Measurements from ENCODE around the gene TRPM4. TPM values are rescaled to one million over a fixed set of nuclear protein-coding genes. Genes with fewer than 3 reads are reported as not detected.

Gene TRPM4
- polyA plus RNA-seq, 1 of the 3 experiments (the other 2 are of a cell fraction) = 20.6 TPM

DNA sequence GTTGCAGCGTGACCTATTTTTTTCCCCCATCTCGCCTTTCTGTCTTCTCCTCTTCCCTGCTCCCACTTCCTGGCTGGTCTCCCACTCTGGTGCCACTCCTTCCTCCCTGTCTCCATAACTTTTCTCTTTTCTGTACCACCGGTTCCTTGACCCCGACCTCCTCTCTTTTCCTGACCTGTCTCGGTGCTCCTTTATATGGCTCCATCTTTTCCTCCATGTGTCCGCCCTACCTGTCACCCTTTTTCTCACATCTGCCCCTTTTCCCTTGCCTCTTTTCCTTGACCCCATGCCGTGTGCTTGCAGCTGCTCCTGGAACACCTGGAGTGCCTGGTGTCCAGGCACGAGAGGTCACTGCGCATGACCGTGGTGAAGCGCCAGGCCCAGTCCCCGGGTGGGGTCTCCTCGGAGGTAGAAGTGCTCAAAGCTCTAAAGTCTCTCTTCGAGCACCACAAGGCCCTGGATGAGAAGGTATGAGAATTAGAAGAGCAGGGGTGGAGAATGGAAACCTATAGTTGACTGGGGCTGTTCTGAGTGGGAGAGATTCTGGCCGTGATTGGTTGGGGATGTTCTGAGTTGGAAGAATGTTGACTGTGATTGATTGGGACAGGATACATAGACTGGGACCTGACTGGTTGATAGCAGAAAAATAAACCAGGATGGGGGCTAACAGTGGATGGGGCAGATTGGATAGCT, 28.9 kb upstream of the TRPM4 start:
- TF ChIP-seq ELF1 (IDR thresholded peaks at IDR 0.05) (no peak), EP300 (IDR thresholded peaks at IDR 0.05; ENCODE audit: borderline replicate concordance in 1 of 2, low read depth in 1 of 2, low read length in 1 of 2) (no peak), FOXJ3 (CRISPR knock-in tag; IDR thresholded peaks at IDR 0.05) (no peak), TAF1 (IDR thresholded peaks at IDR 0.05; ENCODE audit: borderline replicate concordance, low read depth, low read length) (no peak), SIN3A (IDR thresholded peaks at IDR 0.05; ENCODE audit: borderline replicate concordance, low read depth, low read length) (no peak), RXRA (IDR thresholded peaks at IDR 0.05; ENCODE audit: borderline replicate concordance, low read depth) (no peak), GABPA (IDR thresholded peaks at IDR 0.05; ENCODE audit: low read depth) (no peak), JUND (IDR thresholded peaks at IDR 0.05) (no peak), FOSL2 (IDR thresholded peaks at IDR 0.05; ENCODE audit: borderline replicate concordance, low read depth) (no peak), CHD2 (IDR thresholded peaks at IDR 0.05; ENCODE audit: low read length, partially characterized antibody) (no peak), SMC3 (IDR thresholded peaks at IDR 0.05; ENCODE audit: low read depth, low read length) (no peak), TCF12 (IDR thresholded peaks at IDR 0.05) (no peak)
- TF ChIP-seq, protein P1, sequence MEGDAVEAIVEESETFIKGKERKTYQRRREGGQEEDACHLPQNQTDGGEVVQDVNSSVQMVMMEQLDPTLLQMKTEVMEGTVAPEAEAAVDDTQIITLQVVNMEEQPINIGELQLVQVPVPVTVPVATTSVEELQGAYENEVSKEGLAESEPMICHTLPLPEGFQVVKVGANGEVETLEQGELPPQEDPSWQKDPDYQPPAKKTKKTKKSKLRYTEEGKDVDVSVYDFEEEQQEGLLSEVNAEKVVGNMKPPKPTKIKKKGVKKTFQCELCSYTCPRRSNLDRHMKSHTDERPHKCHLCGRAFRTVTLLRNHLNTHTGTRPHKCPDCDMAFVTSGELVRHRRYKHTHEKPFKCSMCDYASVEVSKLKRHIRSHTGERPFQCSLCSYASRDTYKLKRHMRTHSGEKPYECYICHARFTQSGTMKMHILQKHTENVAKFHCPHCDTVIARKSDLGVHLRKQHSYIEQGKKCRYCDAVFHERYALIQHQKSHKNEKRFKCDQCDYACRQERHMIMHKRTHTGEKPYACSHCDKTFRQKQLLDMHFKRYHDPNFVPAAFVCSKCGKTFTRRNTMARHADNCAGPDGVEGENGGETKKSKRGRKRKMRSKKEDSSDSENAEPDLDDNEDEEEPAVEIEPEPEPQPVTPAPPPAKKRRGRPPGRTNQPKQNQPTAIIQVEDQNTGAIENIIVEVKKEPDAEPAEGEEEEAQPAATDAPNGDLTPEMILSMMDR (IDR thresholded peaks at IDR 0.05) = no peak
- TF ChIP-seq, protein P2, sequence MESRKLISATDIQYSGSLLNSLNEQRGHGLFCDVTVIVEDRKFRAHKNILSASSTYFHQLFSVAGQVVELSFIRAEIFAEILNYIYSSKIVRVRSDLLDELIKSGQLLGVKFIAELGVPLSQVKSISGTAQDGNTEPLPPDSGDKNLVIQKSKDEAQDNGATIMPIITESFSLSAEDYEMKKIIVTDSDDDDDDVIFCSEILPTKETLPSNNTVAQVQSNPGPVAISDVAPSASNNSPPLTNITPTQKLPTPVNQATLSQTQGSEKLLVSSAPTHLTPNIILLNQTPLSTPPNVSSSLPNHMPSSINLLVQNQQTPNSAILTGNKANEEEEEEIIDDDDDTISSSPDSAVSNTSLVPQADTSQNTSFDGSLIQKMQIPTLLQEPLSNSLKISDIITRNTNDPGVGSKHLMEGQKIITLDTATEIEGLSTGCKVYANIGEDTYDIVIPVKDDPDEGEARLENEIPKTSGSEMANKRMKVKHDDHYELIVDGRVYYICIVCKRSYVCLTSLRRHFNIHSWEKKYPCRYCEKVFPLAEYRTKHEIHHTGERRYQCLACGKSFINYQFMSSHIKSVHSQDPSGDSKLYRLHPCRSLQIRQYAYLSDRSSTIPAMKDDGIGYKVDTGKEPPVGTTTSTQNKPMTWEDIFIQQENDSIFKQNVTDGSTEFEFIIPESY (IDR thresholded peaks at IDR 0.05; ENCODE audit: borderline replicate concordance, low read depth) = no peak
- TF ChIP-seq, protein P3, sequence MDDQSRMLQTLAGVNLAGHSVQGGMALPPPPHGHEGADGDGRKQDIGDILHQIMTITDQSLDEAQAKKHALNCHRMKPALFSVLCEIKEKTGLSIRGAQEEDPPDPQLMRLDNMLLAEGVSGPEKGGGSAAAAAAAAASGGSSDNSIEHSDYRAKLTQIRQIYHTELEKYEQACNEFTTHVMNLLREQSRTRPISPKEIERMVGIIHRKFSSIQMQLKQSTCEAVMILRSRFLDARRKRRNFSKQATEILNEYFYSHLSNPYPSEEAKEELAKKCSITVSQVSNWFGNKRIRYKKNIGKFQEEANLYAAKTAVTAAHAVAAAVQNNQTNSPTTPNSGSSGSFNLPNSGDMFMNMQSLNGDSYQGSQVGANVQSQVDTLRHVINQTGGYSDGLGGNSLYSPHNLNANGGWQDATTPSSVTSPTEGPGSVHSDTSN (IDR thresholded peaks at IDR 0.05) = no peak
- TF ChIP-seq, protein P4, sequence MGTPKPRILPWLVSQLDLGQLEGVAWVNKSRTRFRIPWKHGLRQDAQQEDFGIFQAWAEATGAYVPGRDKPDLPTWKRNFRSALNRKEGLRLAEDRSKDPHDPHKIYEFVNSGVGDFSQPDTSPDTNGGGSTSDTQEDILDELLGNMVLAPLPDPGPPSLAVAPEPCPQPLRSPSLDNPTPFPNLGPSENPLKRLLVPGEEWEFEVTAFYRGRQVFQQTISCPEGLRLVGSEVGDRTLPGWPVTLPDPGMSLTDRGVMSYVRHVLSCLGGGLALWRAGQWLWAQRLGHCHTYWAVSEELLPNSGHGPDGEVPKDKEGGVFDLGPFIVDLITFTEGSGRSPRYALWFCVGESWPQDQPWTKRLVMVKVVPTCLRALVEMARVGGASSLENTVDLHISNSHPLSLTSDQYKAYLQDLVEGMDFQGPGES (IDR thresholded peaks at IDR 0.05; ENCODE audit: low read depth, low read length) = no peak
- H4K20me1 ChIP-seq (ENCODE audit: insufficient read depth) = no peaks in the 10 kb centered on the region
- peak overlapping the region; percentile 63; the same call in 1 of the 2 replicates for H2AFZ ChIP-seq (ENCODE audit: low read depth)
- H3K27ac ChIP-seq (ENCODE audit: low read depth in 2 of 2, low read length in 1 of 2) = peak overlapping the region in 1 of 2 experiments; percentile 21; a peak in 3 of 4 replicates
- H3K4me1 ChIP-seq (ENCODE audit: control insufficient read depth in 1 of 2, insufficient read depth in 2 of 2, low read depth in 1 of 2, low read length in 1 of 2) = peaks cover 10 to 11% of the 10 kb centered on the region in 2 experiments; a peak in 2 of 4 replicates
- no peaks in the 10 kb centered on the region for H3K79me2 ChIP-seq (ENCODE audit: insufficient read depth)
- H3K9me3 ChIP-seq = no peaks in the 10 kb centered on the region
- no peaks in the 10 kb centered on the region for H3K9me2 ChIP-seq
- peak overlapping the region; percentile 70 for H3K4me2 ChIP-seq
- no peak for DNase-seq
- no peak overlapping the region for H3K9ac ChIP-seq
- H3K4me3 ChIP-seq (ENCODE audit: low read depth in 2 of 2, low read length in 1 of 2) = peak overlapping the region in 1 of 2 experiments; percentile 47; a peak in 1 of 4 replicates
- ChIA-PET POLR2A (interaction anchor here (0.7 to 2.0 kb wide), 4 partner anchors 11 to 22 kb away, joined by 3 to 5 read pairs (median 4); no protein-coding TSS in a partner anchor), CTCF (interaction anchor here (1.1 to 2.9 kb wide), 9 partner anchors 10 to 70 kb away, joined by 3 to 11 read pairs (median 6); partner anchors contain the start of gene LIN7B)
- no peaks in the 10 kb centered on the region for H3K36me3 ChIP-seq (replicated peaks in 1 of 2; ENCODE audit: control insufficient read depth in 1 of 2, insufficient read depth in 2 of 2, low read length in 1 of 2)
- WGBS (ENCODE audit: low lambda C conversion rate) = 81% methylated on average over 15 of the region's 15 CpGs
- no peaks in the 10 kb centered on the region for H3F3A ChIP-seq (replicated peaks; ENCODE audit: insufficient read depth)
- H3K27me3 ChIP-seq (ENCODE audit: insufficient read depth) = no peaks in the 10 kb centered on the region

All from SK-N-SH (cell line).